Fibroblast of peridontal ligament (primary cell): ENCODE data around the gene ARPC5L.

Experiments
- DNase-seq: peaks from one replicate; pipeline ENCODE4 v3.0.0-alpha.2; 2010; ENCODE audit errors: extremely low read depth

ARPC5L gene

GRCh38 chr9:124863371-124863871 is 1.5 kb downstream of the ARPC5L start:
- DNase-seq: no peak

GRCh38 chr9:124868511-124869465 is 6.9 kb downstream of the ARPC5L start:
- DNase-seq: peak; percentile 55

GRCh38 chr9:124869466-124869985 is 7.6 kb downstream of the ARPC5L start:
- no peak for DNase-seq

GRCh38 chr9:124869986-124870560 is 8.1 kb downstream of the ARPC5L start:
- DNase-seq: no peak

- DNase-seq: no peak
These were observed 8.8 kb downstream of the ARPC5L start for GRCh38 chr9:124870723-124871122.

GRCh38 chr9:124871156-124871561 is 9.2 kb downstream of the ARPC5L start:
- DNase-seq: no peak

- no peak for DNase-seq
These were observed 11.7 kb downstream of the ARPC5L start for GRCh38 chr9:124873664-124874063.

GRCh38 chr9:124875501-124875900 is 13.6 kb downstream of the ARPC5L start:
- no peak for DNase-seq

GRCh38 chr9:124877021-124877782 is 15.3 kb downstream of the ARPC5L start:
- DNase-seq: no peak

- DNase-seq: no peak
These were observed 16.1 kb downstream of the ARPC5L start for GRCh38 chr9:124878021-124878420.

- DNase-seq: no peak
These were observed 16.6 kb downstream of the ARPC5L start for GRCh38 chr9:124878518-124878917.

GRCh38 chr9:124879226-124879625 is 17.3 kb downstream of the ARPC5L start:
- no peak for DNase-seq

GRCh38 chr9:124880501-124880900 is 18.6 kb downstream of the ARPC5L start:
- no peak for DNase-seq

GRCh38 chr9:124881138-124881743 is 19.3 kb downstream of the ARPC5L start:
- DNase-seq: no peak

- DNase-seq: no peak
These were observed 20.3 kb downstream of the ARPC5L start for GRCh38 chr9:124882231-124882630.

GRCh38 chr9:124884376-124884775 is 22.4 kb downstream of the ARPC5L start:
- DNase-seq: peak; percentile 56

GRCh38 chr9:124885551-124885950 is 23.6 kb downstream of the ARPC5L start:
- no peak for DNase-seq

- DNase-seq: no peak
These were observed 24.5 kb downstream of the ARPC5L start for GRCh38 chr9:124886461-124886860.

GRCh38 chr9:124886866-124887492 is 25.0 kb downstream of the ARPC5L start:
- DNase-seq: no peak

GRCh38 chr9:124887832-124888231 is 25.9 kb downstream of the ARPC5L start:
- DNase-seq: no peak

GRCh38 chr9:124889006-124889405 is 27.1 kb downstream of the ARPC5L start:
- no peak for DNase-seq
